Measurements from ENCODE around the gene CRY2.

DNA sequence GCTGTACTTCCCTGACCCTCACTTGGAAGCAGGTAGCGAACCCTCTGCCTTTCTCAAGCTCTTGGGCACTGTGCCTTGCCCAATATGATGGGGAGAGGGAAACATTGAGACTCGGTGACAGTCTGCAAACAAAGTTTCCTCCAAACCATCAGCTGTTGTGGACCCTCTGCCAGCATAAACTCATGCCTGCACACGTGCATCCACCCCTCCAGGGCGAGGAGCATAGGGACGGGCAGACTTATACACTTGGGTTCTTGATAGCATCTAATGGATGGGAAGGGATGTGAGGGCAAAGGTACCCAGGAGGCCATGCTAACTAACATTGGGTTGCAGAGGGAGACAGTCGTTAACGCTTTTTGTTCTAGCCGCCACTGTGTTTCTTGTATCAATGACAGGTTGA is 29.9 kb downstream of the CRY2 start:
- no peak for TF ChIP-seq POLR2A (IDR thresholded peaks at IDR 0.05)
- TF ChIP-seq, protein P1, sequence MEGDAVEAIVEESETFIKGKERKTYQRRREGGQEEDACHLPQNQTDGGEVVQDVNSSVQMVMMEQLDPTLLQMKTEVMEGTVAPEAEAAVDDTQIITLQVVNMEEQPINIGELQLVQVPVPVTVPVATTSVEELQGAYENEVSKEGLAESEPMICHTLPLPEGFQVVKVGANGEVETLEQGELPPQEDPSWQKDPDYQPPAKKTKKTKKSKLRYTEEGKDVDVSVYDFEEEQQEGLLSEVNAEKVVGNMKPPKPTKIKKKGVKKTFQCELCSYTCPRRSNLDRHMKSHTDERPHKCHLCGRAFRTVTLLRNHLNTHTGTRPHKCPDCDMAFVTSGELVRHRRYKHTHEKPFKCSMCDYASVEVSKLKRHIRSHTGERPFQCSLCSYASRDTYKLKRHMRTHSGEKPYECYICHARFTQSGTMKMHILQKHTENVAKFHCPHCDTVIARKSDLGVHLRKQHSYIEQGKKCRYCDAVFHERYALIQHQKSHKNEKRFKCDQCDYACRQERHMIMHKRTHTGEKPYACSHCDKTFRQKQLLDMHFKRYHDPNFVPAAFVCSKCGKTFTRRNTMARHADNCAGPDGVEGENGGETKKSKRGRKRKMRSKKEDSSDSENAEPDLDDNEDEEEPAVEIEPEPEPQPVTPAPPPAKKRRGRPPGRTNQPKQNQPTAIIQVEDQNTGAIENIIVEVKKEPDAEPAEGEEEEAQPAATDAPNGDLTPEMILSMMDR (IDR thresholded peaks at IDR 0.05): no peak
